CD4-positive, alpha-beta T cell treated with Interleukin-10 for 1 hour (primary cell): ENCODE results near the gene KRT74.

Experiments used
- DNase-seq: peaks from one replicate; pipeline ENCODE4 v3.0.0-alpha.2; 2020

Gene KRT74

GRCh38 chr12:52573743-52574142 lies at the start of gene KRT74:
Gene KRT74, minus strand, starts transcription at chr12:52573843. Its CDS starts 66 bp downstream, at chr12:52573777.
- no peak for DNase-seq

- no peak for DNase-seq
Measured at GRCh38 chr12:52622349-52622748, 48.7 kb upstream of the KRT74 start.

GRCh38 chr12:52618866-52619265 lies 45.2 kb upstream of the KRT74 start:
- no peak for DNase-seq

GRCh38 chr12:52618216-52618615 lies 44.6 kb upstream of the KRT74 start, which contains the start of gene KRT73:
Gene KRT73, minus strand, starts transcription at chr12:52618559. Its CDS starts 35 bp downstream, at chr12:52618524.
- no peak for DNase-seq

- no peak for DNase-seq
Measured at GRCh38 chr12:52617403-52617785, 43.8 kb upstream of the KRT74 start.

GRCh38 chr12:52616680-52617402 lies 43.2 kb upstream of the KRT74 start:
- no peak for DNase-seq

GRCh38 chr12:52615912-52616311 lies 42.3 kb upstream of the KRT74 start:
- no peak for DNase-seq

GRCh38 chr12:52615208-52615868 lies 41.7 kb upstream of the KRT74 start:
- DNase-seq = no peak

GRCh38 chr12:52614381-52615207 lies 41.0 kb upstream of the KRT74 start:
- DNase-seq = no peak

- no peak for DNase-seq
Measured at GRCh38 chr12:52613384-52614030, 39.9 kb upstream of the KRT74 start.

- DNase-seq = no peak
Measured at GRCh38 chr12:52612431-52613383, 39.1 kb upstream of the KRT74 start.

- no peak for DNase-seq
Measured at GRCh38 chr12:52611080-52611468, 37.4 kb upstream of the KRT74 start.

- no peak for DNase-seq
Measured at GRCh38 chr12:52608826-52609630, 35.4 kb upstream of the KRT74 start.

GRCh38 chr12:52608161-52608560 lies 34.5 kb upstream of the KRT74 start:
- no peak for DNase-seq

GRCh38 chr12:52607314-52607713 lies 33.7 kb upstream of the KRT74 start:
- no peak for DNase-seq

GRCh38 chr12:52606581-52607218 lies 33.1 kb upstream of the KRT74 start:
- no peak for DNase-seq

- DNase-seq = no peak
Measured at GRCh38 chr12:52606096-52606495, 32.5 kb upstream of the KRT74 start.

GRCh38 chr12:52605542-52605941 lies 31.9 kb upstream of the KRT74 start:
- DNase-seq = no peak

GRCh38 chr12:52604859-52605258 lies 31.2 kb upstream of the KRT74 start:
- DNase-seq = no peak

- DNase-seq = peak; percentile 16
Measured at GRCh38 chr12:52603314-52603713, 29.7 kb upstream of the KRT74 start.
